Fibroblast of villous mesenchyme (primary cell): ENCODE data around the gene ATRNL1. TPM values are rescaled to one million over a fixed set of nuclear protein-coding genes. Genes with fewer than 3 reads are reported as not detected.

Experiments
- DNase-seq: peaks from one replicate; pipeline ENCODE4 v3.0.0-alpha.2; 2010; ENCODE audit warnings: low read depth
- H3K4me3 ChIP-seq: 2 replicates; pipeline ENCODE4 v1.5.1; 2011; ENCODE audit warnings: low read depth, mild to moderate bottlenecking, low read length
- CTCF ChIP-seq: IDR thresholded peaks from 2 replicates; pipeline ENCODE4 v1.5.1; 2012; ENCODE audit warnings: low read depth, mild to moderate bottlenecking, low read length; ENCODE audit not compliant: insufficient read depth
- total RNA-seq: library from RNA; depleted of rRNA; stranded (reverse); fragments of >200 nt; gene quantifications from 2 replicates; pipeline ENCODE4 v1.2.3, GENCODE V29; 2012

Gene ATRNL1
- total RNA-seq, 1 donor, result 13.0 TPM

DNA sequence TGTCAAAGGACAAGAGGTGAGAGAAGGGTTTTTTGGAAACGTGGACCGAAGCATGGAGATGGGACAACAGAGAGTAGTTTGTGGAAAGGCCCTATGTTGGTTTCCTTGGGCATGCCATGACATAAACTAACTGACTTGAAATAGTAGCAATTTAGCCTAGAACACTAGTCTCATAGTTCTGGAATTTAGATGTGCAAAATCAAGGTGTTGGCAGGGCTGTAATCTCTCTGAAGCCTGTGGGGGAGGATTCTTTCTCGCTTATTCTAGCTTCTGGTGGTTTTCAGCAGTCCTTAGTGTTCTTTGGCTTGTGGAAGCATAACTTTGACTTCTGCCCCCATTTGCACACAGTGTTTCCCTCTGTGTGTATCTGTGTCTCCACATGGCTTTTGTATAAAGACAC is 896.5 kb downstream of the ATRNL1 start:
- no peak for DNase-seq
- no peak overlapping the region for H3K4me3 ChIP-seq
- no peak for TF ChIP-seq CTCF

- TF ChIP-seq CTCF, result no peak
- DNase-seq, result no peak
- H3K4me3 ChIP-seq, result no peak overlapping the region
These were observed 899.2 kb downstream of the ATRNL1 start for GRCh38 chr10:115992236-115992986.

DNA sequence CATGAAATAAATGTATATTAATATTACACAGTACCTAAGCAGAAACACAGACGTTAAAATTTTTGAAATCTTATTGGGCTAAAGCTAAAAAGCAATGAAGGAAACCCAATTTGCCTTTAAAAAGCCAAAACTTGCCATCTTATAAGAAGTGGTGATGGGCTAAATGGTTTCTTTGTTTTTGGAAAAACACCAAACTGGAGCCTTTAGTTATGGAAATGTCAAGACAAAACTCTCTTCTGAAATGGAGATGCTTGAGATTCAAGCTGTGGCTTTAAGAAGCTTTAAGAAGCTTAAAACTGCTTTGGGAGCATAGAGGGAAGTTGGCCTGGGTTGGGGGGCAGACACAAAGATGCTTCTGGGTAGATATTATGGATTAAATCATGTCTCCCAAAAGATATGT is 902.9 kb downstream of the ATRNL1 start:
- no peak for TF ChIP-seq CTCF
- DNase-seq, result no peak
- H3K4me3 ChIP-seq, result no peak overlapping the region

- DNase-seq, result no peak
- H3K4me3 ChIP-seq, result no peak overlapping the region
- no peak for TF ChIP-seq CTCF
These were observed 905.1 kb downstream of the ATRNL1 start for GRCh38 chr10:115998301-115998700.

Other genes starting within 250 kb of the ATRNL1 start
- 24.8 and 42.3 TPM in 2 replicates for gene TRUB1, start 155.2 kb upstream of the ATRNL1 start, total RNA-seq